ENCODE measurements around the gene PPA1.

Gene PPA1

DNA sequence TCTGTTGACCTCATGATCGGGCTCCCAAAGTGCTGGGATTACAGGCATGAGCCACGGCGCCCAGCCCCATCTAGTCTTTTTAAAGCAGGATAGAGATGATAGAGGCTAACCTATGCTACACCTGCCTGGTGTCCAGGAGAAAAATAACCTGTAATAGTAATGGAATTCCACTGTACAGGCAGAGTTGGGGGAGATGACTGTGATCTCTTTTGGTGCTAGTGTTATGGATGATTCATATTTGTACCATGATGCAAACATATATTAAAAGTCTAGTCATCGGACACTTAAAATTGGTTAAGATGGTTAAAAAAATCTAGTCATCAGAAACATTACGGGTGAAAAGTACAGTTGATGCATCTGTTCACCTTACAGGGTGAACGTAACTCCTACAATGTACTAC, 56.8 kb downstream of the PPA1 start:
- H3K9me3 ChIP-seq (ENCODE audit: control insufficient read depth, insufficient read depth, low read length) = no peaks in the 10 kb centered on the region
- no peaks in the 10 kb centered on the region for H3K27me3 ChIP-seq (ENCODE audit: control insufficient read depth, insufficient read depth, low read length)
- H3K36me3 ChIP-seq (ENCODE audit: control insufficient read depth, insufficient read depth, low read length) = no peaks in the 10 kb centered on the region
- no peaks in the 10 kb centered on the region for H3K4me1 ChIP-seq (ENCODE audit: control insufficient read depth, insufficient read depth, low read length)
- H3K9ac ChIP-seq (ENCODE audit: low read depth, low read length) = no peak overlapping the region
- no peak overlapping the region for H3K4me3 ChIP-seq (ENCODE audit: low read depth, low read length)

DNA sequence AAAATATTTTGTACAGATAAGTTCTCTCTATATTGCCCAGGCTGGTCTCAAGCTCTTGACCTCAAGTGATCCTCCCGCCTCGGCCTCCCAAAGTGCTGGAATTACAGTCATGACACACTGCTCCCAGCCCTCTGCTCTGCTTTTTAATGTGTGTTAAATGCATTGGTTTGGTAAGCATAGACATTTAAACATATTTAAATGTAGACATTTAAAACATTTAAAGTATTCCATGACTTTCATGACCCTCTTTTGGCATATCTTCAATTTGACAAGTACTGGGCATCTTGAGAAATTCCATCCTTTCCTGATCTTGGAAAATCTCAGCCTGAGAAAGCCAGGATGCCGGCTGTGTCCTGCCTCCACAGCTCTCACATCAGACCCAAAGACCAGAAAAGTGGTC, 57.7 kb downstream of the PPA1 start:
- H3K9ac ChIP-seq (ENCODE audit: low read depth, low read length) = no peak overlapping the region
- no peak overlapping the region for H3K4me3 ChIP-seq (ENCODE audit: low read depth, low read length)
- H3K36me3 ChIP-seq (ENCODE audit: control insufficient read depth, insufficient read depth, low read length) = no peaks in the 10 kb centered on the region
- H3K9me3 ChIP-seq (ENCODE audit: control insufficient read depth, insufficient read depth, low read length) = no peaks in the 10 kb centered on the region
- no peaks in the 10 kb centered on the region for H3K4me1 ChIP-seq (ENCODE audit: control insufficient read depth, insufficient read depth, low read length)
- H3K27me3 ChIP-seq (ENCODE audit: control insufficient read depth, insufficient read depth, low read length) = no peaks in the 10 kb centered on the region

DNA sequence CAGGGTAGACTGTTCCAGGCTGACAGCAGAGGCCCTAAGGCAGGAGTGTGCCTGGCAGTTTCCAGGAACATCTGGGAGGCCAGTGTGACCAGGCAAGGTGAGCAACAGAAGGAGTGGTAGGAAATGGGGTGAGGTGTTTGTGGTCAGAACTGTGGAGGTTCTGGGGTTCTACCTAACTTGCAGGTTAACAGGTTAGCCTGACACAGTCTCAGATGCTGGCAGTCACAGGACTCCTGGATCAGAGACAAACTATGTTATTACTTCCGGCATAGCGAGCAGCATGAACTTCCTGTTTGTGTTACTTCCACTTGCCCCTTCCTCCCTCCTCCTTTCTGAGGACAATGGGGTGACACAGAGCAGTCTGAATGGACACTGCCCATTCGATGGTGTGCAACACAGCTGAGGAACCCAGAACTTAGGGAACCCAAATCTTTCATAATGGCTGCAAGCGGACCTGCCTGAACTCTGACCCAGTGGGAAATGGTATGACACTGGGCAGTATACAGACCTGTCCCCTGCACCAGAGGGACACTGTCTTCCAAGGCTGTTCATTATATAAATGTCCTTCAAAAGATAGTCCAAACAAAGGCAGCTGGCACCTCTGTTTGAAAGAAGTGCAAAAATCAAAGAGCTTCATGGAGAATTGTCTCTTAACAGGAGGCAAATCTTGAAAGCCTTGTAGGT, 59.0 kb downstream of the PPA1 start:
- no peaks in the 10 kb centered on the region for H3K27me3 ChIP-seq (ENCODE audit: control insufficient read depth, insufficient read depth, low read length)
- no peak overlapping the region for H3K4me3 ChIP-seq (ENCODE audit: low read depth, low read length)
- H3K4me1 ChIP-seq (ENCODE audit: control insufficient read depth, insufficient read depth, low read length) = peaks cover under 1% of the 10 kb centered on the region
- H3K9ac ChIP-seq (ENCODE audit: low read depth, low read length) = no peak overlapping the region
- H3K36me3 ChIP-seq (ENCODE audit: control insufficient read depth, insufficient read depth, low read length) = no peaks in the 10 kb centered on the region
- H3K9me3 ChIP-seq (ENCODE audit: control insufficient read depth, insufficient read depth, low read length) = no peaks in the 10 kb centered on the region

DNA sequence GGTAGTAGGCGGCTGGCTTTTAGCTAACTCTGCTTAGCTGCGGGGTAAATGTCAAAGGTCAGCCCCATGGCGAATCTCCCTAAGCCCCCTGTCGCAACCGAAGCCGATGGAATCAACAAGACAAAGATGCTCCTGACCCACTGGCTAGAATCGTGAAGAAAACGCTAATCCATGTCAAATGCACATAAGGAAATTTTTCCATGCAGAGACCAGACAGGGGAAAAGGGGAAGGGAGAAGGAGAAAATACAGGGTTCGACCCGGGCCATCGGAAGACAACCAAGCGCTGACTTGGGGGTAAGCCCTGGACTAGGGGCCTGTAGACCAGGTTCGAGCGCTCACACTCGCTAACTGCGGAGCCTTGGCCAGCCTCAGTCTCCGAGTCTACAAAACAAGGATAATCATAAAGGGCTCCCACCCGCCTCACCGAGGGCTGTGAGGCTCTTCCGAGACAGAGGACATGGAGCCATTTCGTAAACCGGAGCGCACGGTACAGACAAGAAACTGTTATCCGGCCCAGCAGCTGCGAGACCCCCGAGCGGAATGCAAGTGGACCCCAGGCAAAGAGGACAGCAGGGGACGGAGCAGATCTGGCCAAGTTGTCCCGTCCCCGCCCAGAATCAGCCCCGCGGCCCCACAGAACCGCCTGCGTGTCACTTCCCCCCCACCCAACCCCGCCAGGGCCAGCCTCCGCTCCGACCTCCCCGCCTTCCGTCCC, 63.4 kb downstream of the PPA1 start:
- Histone ChIP-seq H3K36me3 (ENCODE audit: control insufficient read depth, insufficient read depth, low read length) (no peaks in the 10 kb centered on the region), H3K9me3 (ENCODE audit: control insufficient read depth, insufficient read depth, low read length) (no peaks in the 10 kb centered on the region), H3K27me3 (ENCODE audit: control insufficient read depth, insufficient read depth, low read length) (no peaks in the 10 kb centered on the region), H3K9ac (ENCODE audit: low read depth, low read length) (peak overlapping the region; percentile 90), H3K4me3 (ENCODE audit: low read depth, low read length) (peak overlapping the region; percentile 96), H3K4me1 (ENCODE audit: control insufficient read depth, insufficient read depth, low read length) (peaks cover 4% of the 10 kb centered on the region)

DNA sequence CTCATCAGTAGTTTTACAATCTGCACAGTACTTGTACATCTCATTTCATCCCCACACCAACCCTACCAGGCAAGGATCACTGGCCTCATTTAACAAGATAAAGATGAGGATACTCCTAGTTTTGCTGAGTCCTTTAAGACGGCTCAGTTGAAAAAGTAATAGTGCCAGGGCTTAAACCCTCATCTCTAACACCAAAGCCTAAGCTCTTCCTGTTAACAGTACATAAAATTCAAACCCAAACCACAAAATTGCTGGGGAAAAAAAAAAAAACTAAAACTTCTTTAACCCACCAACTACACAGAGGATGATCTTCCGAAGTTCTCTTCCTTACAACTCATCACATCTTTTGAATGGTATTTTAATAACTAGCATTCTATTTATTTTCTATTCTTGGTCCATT, 64.2 kb downstream of the PPA1 start:
- no peaks in the 10 kb centered on the region for H3K36me3 ChIP-seq (ENCODE audit: control insufficient read depth, insufficient read depth, low read length)
- peaks cover 4% of the 10 kb centered on the region for H3K4me1 ChIP-seq (ENCODE audit: control insufficient read depth, insufficient read depth, low read length)
- H3K9ac ChIP-seq (ENCODE audit: low read depth, low read length) = peak overlapping the region; percentile 90
- H3K9me3 ChIP-seq (ENCODE audit: control insufficient read depth, insufficient read depth, low read length) = no peaks in the 10 kb centered on the region
- H3K27me3 ChIP-seq (ENCODE audit: control insufficient read depth, insufficient read depth, low read length) = no peaks in the 10 kb centered on the region
- peak overlapping the region; percentile 96 for H3K4me3 ChIP-seq (ENCODE audit: low read depth, low read length)

DNA sequence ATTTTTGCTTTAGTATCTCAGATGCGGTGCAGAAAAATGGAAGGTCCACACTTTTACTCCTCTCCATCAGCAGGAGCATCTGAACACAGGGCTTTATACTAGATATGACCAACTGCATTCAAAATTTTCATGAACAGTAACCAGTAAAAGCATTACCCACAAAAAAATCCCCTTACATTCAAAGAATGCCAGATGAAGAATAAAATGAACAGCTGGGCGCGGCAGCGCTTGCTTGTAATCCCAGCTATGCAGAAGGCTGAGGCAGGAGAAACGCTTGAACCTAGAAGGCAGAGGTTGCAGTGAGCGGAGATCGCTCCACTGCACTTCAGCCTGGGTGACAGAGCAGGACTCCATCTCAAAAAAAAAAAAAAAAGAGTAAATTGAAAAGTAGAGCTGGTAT, 66.0 kb downstream of the PPA1 start:
- Histone ChIP-seq H3K9ac (ENCODE audit: low read depth, low read length) (no peak overlapping the region), H3K4me1 (ENCODE audit: control insufficient read depth, insufficient read depth, low read length) (peaks cover 8% of the 10 kb centered on the region), H3K36me3 (ENCODE audit: control insufficient read depth, insufficient read depth, low read length) (no peaks in the 10 kb centered on the region), H3K9me3 (ENCODE audit: control insufficient read depth, insufficient read depth, low read length) (no peaks in the 10 kb centered on the region), H3K27me3 (ENCODE audit: control insufficient read depth, insufficient read depth, low read length) (no peaks in the 10 kb centered on the region), H3K4me3 (ENCODE audit: low read depth, low read length) (no peak overlapping the region)

DNA sequence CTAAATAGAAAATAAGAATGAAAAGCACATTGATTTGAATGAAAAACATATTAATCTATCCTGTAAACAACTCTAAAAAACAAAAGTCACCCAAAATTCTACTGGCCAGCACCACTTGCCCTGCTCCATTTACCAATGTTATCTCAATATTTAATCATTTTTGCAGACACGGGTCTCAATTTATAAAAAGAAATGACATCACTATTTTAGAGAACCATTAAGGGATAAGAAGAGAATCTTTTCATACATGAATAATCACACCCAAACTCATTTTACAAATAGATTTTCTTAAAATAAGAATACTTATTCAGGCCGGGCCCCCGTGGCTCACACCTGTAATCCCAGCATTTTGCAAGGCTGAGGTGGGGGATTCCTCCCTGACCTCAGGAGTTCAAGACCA, 66.8 kb downstream of the PPA1 start:
- Histone ChIP-seq H3K27me3 (ENCODE audit: control insufficient read depth, insufficient read depth, low read length) (no peaks in the 10 kb centered on the region), H3K9ac (ENCODE audit: low read depth, low read length) (no peak overlapping the region), H3K4me3 (ENCODE audit: low read depth, low read length) (no peak overlapping the region), H3K4me1 (ENCODE audit: control insufficient read depth, insufficient read depth, low read length) (peaks cover 13% of the 10 kb centered on the region), H3K36me3 (ENCODE audit: control insufficient read depth, insufficient read depth, low read length) (no peaks in the 10 kb centered on the region), H3K9me3 (ENCODE audit: control insufficient read depth, insufficient read depth, low read length) (no peaks in the 10 kb centered on the region)

DNA sequence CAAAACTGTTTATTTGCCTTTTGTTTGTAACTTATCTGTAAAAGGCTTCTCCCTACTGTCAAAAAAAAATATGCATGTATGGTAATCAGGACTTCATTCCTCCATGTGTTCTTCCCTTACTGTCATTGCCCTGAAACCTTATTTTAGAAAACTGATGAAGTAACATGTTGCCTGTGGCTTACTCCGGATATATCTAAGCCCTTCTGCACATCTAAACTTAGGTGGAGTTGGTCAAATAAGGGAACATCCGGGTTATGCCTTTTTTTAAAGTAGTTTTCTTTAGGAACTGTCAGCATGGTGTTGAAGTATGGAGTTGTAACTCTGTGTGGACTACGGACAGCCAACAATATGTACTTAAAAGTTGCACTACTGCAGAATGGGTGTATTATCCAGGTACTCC, 69.1 kb downstream of the PPA1 start:
- no peaks in the 10 kb centered on the region for H3K9me3 ChIP-seq (ENCODE audit: control insufficient read depth, insufficient read depth, low read length)
- H3K27me3 ChIP-seq (ENCODE audit: control insufficient read depth, insufficient read depth, low read length) = no peaks in the 10 kb centered on the region
- H3K36me3 ChIP-seq (ENCODE audit: control insufficient read depth, insufficient read depth, low read length) = no peaks in the 10 kb centered on the region
- no peak overlapping the region for H3K9ac ChIP-seq (ENCODE audit: low read depth, low read length)
- no peak overlapping the region for H3K4me3 ChIP-seq (ENCODE audit: low read depth, low read length)
- peaks cover 12% of the 10 kb centered on the region for H3K4me1 ChIP-seq (ENCODE audit: control insufficient read depth, insufficient read depth, low read length)

DNA sequence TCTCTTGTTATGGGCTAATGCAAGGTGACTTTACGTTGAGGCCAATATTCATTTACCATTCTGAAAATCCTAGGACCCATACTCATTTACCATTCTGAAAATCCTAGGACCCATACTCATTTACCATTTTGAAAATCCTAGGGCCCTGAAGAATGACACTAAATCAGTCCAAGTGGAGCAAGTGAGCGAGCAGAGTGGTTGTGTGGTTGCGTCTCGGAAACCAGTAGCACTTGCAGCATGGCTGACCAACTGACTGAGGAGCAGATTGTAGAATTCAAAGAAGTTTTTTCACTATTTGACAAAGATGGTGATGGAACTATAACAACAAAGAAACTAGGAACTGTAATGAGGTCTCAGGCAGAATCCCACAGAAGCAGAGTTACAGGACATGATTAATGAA, 69.8 kb downstream of the PPA1 start:
- no peak overlapping the region for H3K4me3 ChIP-seq (ENCODE audit: low read depth, low read length)
- no peak overlapping the region for H3K9ac ChIP-seq (ENCODE audit: low read depth, low read length)
- no peaks in the 10 kb centered on the region for H3K36me3 ChIP-seq (ENCODE audit: control insufficient read depth, insufficient read depth, low read length)
- H3K4me1 ChIP-seq (ENCODE audit: control insufficient read depth, insufficient read depth, low read length) = peaks cover 9% of the 10 kb centered on the region
- H3K27me3 ChIP-seq (ENCODE audit: control insufficient read depth, insufficient read depth, low read length) = no peaks in the 10 kb centered on the region
- no peaks in the 10 kb centered on the region for H3K9me3 ChIP-seq (ENCODE audit: control insufficient read depth, insufficient read depth, low read length)

DNA sequence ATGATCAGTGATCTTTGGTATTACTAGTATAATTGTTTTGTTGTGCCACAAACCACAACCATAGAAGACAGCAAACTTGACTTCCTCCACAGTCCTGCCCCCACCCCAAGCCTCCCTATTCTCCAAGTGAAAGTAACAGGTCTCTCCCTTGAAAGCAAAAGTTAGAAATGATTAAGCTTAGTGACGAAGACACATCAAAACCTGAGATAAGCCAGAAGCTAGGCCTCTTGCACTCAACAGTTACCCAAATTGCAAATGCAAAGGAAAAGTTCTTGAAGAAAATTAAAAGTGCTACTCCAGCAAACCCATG, 70.4 kb downstream of the PPA1 start:
- Histone ChIP-seq H3K4me1 (ENCODE audit: control insufficient read depth, insufficient read depth, low read length) (peaks cover 9% of the 10 kb centered on the region), H3K27me3 (ENCODE audit: control insufficient read depth, insufficient read depth, low read length) (no peaks in the 10 kb centered on the region), H3K9me3 (ENCODE audit: control insufficient read depth, insufficient read depth, low read length) (no peaks in the 10 kb centered on the region), H3K9ac (ENCODE audit: low read depth, low read length) (no peak overlapping the region), H3K4me3 (ENCODE audit: low read depth, low read length) (no peak overlapping the region), H3K36me3 (ENCODE audit: control insufficient read depth, insufficient read depth, low read length) (peaks cover 4% of the 10 kb centered on the region)

DNA sequence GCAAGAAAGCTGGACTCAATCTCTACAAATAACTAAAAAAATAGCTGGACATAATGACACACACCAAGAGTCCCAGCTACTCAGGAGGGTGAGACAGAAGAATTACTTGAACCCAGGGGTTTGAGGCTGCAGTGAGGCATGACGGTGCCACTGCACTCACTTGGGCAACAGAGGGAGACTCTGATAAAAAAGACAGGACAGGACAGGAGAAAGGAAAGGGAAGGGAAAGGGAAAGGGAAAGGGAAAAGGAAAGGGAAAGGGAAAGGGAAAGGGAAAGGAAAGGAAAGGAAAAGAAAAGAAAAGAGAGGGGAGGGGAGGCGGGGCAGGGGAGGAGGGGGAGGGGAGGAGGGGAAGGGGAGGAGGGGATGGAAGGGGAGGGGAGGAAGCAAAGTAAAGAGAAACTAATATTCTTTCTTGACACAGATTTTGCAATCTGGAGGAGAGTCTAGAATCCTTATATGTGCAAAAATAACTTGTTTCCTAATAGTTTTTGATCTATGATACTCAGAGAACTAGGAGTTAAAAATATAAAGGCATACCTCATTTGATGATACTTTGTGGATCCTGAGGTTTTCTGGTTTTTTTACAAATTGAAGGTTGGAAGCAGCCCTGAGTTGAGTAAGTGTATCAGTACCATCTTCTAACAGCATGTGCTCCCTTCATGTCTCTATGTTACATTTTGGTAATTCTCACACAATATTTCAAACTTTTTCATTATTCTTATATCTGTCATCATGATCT, 70.9 kb downstream of the PPA1 start:
- Histone ChIP-seq H3K4me3 (ENCODE audit: low read depth, low read length) (no peak overlapping the region), H3K4me1 (ENCODE audit: control insufficient read depth, insufficient read depth, low read length) (peaks cover 9% of the 10 kb centered on the region), H3K27me3 (ENCODE audit: control insufficient read depth, insufficient read depth, low read length) (no peaks in the 10 kb centered on the region), H3K9me3 (ENCODE audit: control insufficient read depth, insufficient read depth, low read length) (no peaks in the 10 kb centered on the region), H3K36me3 (ENCODE audit: control insufficient read depth, insufficient read depth, low read length) (peaks cover 4% of the 10 kb centered on the region), H3K9ac (ENCODE audit: low read depth, low read length) (no peak overlapping the region)

DNA sequence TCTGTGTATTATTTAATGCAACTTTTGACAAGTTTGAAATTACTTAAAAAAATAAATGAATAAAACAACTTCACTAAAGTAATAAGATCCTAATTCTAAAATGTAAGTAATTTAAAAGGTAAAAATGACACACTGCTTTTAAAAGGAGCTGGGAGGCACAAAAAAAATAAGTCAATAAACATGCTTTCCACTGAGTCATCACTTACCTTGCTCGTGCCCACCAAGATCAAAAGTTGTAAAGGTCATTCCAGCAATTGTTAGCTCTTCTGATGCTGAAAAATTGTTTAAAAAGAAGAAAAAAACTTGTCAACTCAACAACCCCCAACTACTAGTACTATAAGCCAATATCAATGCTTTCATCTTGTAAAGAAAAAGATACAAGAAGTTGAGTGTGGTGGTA, 72.4 kb downstream of the PPA1 start:
- Histone ChIP-seq H3K36me3 (ENCODE audit: control insufficient read depth, insufficient read depth, low read length) (peaks cover 9% of the 10 kb centered on the region), H3K4me3 (ENCODE audit: low read depth, low read length) (no peak overlapping the region), H3K9ac (ENCODE audit: low read depth, low read length) (no peak overlapping the region), H3K27me3 (ENCODE audit: control insufficient read depth, insufficient read depth, low read length) (no peaks in the 10 kb centered on the region), H3K4me1 (ENCODE audit: control insufficient read depth, insufficient read depth, low read length) (peaks cover 9% of the 10 kb centered on the region), H3K9me3 (ENCODE audit: control insufficient read depth, insufficient read depth, low read length) (no peaks in the 10 kb centered on the region)

Data from iPS-15b (cell line).